NCI-H2029 treated with DMSO at 0.1 percent for 48 hours (cell line): Measurements from ENCODE around the gene CNPY4.
A peak's percentile ranks its signal among the peaks of the same experiment; 100 is the strongest.

Source experiments
- DNase-seq: peaks from one replicate; lab custom pipeline; 2025; lab: John Stamatoyannopoulos, UW

Gene CNPY4, protein sequence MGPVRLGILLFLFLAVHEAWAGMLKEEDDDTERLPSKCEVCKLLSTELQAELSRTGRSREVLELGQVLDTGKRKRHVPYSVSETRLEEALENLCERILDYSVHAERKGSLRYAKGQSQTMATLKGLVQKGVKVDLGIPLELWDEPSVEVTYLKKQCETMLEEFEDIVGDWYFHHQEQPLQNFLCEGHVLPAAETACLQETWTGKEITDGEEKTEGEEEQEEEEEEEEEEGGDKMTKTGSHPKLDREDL

DNA sequence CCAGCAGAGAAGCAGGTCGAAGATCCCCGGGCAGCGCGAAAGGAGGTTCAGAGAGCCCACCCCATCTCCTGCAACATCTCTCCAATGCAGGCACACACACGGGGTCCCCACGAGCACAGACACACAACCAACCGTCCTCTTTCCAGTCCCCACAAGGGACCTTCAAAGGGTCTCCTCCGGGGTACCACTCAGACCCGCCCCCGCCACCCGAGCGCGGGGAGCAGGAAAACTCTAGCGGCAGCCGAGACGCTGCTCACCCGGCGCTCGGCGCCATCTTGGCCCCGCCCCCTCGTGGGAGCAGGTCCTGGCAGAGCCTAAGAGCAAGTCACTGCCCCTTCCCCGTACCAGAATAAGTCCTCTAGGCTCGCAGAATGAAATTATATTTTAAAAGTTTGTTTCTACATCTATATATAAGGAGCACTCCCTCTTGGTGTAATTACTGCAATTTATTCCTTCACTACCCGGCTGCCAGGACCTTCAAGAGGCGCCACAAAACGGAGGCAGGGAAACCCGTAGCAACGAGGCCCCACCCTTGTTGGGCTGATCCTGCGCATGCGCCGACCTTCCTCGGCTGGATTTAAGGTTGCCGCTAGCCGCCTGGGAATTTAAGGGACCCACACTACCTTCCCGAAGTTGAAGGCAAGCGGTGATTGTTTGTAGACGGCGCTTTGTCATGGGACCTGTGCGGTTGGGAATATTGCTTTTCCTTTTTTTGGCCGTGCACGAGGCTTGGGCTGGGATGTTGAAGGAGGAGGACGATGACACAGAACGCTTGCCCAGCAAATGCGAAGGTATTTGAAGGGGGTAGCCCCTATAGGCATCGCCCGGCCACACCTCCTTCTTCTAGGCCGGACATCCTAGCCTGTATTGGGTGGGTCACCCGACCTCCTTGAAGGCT, at the start of gene CNPY4, which contains the start of gene TAF6:
CNPY4 (plus strand) TSS at position 563 of the 898 bp plus-strand sequence; CDS start at position 674, 111 bp downstream.
TAF6 (minus strand) TSS at position 287 of the 898 bp plus-strand sequence. CDS start 5,149 bp downstream, outside the sequence.
- peak; percentile 93 for DNase-seq

DNA sequence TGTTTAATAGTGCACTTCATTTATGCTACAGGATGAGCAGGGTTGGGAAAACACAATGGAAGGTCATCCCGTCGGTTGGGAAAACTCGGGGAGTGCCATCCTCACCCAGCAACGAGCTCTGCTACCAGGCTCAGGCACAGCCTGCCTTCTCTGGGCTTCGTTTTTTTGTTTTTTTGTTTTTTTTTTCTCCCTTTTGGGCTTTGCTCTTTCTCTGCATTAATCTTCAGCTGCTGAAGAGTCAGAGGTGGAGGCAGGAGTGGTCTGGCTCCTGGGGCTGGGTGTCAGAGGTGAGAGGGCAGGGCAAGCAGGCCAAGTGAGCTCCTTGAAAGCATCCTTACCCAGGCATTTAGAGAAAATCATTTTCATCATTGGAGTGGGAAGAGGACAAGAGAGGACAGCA, 49.4 kb upstream of the CNPY4 start:
- no peak for DNase-seq

DNA sequence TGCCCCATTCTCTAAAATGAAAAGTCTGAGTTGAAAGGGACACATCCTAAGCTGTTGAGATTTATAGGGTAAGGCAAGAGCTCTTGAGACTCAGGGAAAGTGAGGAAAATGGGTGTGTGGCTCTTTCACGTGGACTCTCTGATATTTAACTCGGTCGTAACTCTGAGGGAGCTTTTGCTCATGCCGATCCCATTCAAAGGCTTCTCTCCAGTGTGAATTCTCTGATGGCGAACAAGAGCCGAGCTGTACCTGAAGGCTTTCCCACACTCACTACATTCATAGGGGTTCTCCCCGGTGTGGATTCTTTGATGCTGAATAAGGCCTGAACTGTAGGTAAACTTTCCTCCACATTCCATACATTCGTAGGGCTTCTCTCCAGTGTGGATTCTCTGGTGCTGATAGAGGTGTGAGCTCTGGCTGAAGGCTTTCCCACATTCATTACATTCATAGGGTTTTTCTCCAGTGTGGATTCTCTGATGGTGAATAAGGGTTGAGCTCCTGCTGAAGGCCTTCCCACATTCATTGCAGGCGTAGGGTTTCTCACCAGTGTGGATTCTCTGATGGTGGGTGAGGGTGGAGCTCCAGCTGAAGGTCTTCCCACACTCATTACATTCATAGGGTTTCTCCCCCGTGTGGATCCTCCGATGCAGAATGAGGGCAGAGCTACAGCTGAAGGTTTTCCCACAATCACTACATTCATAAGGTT, 48.3 kb upstream of the CNPY4 start:
- no peak for DNase-seq

DNA sequence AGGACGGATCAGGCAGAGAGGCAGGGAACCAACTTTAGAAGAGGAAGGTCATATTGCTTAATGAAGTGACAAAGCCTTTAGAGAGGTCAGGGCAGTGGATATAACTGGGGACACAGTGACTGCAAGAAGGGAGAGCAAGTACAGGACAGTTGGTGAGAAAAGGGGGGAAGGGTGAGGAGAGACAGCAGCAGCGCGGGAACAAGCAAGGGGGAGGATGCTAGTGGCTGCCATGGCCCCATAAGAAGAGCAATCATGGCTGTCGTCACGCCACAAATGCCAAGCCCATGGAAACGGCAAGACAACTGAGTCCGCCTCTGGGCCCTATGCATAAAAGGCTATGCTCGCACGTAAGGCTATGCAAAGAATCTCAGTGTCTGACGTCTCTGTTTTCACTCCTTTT, 47.0 kb upstream of the CNPY4 start:
- no peak for DNase-seq

DNA sequence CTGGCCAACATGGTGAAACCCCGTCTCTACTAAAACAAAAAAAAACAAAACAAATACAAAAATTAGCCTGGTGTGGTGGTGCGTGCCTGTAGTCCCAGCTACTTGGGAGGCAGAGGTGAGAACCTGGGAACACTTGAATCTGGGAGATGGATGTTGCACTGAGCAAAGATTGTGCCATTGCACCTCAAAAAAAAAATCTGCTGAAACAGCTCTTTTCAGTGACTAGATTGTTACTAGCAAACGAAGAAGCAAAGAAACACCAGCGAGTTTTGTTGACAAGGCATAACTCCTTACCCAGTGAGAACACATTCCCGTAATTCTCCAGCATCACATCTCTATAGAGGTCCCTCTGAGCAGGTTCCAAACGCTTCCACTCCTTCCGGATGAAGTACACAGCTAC, 44.6 kb upstream of the CNPY4 start:
- DNase-seq: no peak

DNA sequence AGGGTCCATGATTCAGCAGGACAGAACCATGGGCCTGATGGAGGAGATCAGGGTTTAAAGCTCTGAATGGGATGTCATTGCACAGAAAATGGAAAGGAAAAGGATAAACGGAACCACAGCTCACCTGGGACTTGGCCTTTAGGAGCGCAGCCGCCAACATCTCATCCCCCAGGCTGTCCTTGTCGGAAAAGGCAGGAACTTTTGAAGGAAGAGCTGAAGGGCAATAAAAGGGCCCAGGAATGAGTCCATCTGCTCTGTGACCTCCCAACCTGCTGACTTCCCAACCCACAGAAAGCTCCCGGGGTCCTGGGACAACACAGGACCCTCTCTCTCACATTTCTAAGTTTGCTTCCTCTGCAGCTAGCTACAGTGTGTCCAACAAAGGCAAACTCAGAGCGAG, 44.0 kb upstream of the CNPY4 start:
- no peak for DNase-seq

DNA sequence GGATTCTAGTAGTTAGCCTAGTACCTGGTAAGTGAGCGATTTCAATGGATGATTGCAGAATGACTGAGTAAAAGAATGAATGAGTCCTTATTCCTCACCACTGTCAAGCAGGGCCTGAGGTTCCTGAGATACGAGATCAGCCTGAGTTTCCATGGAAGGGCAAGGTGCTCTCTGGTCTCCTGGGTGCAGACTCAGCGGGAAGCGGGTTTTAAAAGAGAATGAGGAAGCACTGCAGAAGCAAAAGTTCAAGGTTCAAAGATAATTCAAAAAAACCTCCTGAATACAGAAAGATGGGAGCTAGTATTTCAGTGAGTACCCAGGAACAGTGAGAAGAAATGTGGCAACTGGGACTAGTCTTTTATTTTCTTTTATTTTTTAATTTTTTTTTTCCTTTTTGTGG, 42.2 kb upstream of the CNPY4 start:
- no peak for DNase-seq

DNA sequence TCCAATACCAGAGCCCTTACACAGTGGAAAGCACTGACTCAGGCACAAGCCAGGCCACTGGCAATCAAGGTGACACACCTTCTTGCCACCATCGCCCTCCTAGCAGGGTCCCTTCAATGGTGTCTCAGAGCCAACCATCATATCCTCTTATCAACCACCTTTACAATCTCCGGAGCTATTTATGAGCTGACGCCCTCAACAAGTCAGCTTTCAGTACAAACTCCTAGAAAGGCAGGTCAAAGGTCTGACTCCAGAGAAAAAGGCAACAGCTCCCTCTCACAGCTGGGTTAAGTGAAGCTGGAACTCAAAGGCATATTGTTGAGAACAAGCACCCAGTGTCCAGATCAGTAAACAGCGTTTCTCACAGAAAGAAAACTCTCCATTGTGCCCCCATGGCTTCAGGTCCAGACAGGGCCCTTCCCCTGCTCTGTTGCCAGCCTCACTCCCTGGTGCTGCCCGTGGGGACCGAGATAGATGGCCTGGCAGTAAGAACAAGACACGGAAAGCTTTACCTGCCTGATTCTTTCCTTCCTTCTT, 40.3 kb upstream of the CNPY4 start:
- DNase-seq: no peak

DNA sequence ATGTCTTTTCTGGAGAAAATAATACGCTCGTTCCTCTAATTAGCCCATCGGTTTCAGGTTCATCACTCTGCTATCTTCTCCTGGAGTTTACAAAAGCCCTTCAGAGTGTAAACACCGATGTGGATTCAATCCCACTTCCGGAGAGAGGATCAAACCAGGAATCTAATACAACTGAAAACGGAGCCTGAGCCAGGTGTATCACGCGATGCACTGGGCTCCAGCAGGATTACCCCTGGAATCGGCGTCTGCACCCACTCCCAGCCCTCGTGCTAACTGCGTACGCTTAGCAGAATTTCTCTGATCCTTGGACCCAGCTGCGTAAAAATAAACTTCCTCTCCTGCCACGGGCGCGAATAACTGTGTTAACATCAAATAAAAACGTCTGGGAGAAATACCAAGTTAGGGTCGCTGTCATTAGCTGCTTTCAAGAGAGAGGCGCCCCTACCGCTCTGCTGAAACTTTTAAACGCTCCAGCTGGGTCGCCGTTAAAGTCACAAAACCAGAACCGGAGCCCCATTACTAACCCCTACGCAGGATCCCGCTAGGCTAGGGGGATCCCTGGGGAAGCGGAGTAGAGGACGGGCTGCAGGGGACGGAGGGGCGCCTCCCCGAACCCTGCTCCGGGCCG, 38.4 kb upstream of the CNPY4 start:
- peak; percentile 75 for DNase-seq

DNA sequence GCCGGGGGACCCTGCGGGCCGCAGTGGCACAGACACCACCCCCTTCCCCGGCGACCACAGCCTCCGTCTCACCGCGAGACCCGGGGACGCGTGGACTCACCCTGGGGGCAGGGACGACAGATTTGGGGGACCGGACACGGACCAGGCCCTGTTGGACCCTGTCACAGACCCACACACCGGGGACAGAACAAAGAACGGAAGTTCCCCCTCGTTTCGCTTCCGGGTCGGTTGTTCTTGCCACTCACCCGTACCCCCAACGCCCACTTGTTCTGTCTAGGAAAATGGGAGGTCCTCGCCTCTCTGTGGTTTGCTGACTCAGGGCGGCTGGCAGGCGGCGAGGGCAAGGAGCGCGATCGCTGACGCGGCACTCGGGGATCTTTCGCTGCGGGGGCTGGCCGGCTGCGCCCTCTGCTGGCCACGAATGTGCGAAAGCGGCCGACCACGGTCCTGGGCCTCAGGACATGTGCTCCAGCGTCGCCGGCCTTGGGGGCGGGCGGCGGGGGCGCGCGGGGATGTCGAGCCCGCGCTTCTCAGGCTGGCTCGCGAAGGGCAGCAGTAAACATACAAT, 37.8 kb upstream of the CNPY4 start, which contains the start of gene ZNF3:
ZNF3 (minus strand) TSS at position 189 of the 568 bp plus-strand sequence. CDS start 4,366 bp downstream, outside the sequence.
- peak; percentile 94 for DNase-seq

DNA sequence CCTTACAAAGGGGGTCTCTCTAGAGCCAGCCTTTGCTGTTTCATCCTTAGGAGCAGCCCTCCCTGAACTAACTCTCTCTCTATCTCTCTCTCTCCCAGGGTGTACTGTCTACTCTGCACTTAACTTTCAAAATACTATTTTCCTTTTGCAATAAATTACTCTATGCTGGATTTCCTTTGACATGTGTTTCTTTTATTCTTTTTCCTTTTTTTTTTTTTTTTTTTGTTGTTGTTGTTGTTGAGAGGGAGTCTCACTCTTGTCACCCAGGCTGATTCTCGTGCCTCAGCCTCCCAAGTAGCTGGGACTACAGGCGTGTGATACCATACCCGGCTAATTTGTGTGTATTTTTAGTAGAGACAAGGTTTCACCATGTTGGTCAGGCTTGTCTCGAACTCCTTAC, 36.5 kb upstream of the CNPY4 start:
- no peak for DNase-seq

DNA sequence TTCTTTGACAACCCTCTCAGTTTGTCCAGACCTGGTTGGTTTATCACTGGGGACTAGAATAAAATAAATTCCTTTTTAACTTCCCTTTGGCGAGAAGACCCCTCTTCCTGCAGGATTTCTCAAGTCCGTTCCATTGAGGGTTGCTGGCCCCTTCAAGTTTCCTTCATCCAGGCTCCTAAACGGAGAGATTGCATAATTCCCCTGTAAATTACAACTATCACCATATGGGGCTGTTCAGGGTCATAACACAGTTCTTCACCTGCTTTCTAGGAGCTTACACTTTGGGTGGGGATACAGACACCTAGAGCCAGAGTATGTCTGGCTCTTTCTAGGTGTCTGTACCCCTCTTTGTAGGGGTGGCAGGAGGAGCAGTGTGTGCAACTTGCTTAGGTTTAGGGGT, 33.9 kb upstream of the CNPY4 start:
- DNase-seq: no peak

DNA sequence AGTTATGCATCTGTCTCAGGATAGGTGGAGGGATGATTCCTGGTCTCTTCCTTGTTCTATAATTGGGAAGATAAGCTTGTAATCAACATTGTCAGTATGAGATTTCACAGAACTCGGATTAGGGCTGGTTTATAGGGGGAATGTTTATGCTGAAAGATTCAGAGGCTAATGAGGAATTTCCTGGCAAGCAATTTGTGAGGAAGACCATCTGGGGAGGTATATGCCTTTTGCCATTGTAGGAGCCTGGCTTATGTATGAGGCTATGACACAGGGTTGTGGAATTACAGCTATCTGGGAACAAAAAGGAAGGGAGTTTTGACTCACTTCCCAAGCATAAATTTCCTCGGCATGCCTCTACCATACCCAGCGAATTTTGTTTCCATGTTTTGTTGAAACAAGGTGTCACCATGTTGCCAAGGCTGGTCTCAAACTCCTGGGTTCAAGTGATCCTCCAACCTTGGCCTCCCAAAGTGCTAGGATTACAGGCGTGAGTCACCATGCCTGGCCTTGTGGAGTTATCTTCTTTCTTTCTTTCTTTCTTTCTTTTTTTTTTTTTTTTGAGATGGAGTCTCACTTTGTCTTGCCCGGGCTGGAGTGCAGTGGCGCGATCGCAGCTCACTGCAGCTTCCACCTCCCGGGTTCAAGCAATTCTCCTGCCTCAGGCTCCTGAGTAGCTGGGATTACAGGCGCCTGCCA, 32.2 kb upstream of the CNPY4 start:
- DNase-seq: no peak

DNA sequence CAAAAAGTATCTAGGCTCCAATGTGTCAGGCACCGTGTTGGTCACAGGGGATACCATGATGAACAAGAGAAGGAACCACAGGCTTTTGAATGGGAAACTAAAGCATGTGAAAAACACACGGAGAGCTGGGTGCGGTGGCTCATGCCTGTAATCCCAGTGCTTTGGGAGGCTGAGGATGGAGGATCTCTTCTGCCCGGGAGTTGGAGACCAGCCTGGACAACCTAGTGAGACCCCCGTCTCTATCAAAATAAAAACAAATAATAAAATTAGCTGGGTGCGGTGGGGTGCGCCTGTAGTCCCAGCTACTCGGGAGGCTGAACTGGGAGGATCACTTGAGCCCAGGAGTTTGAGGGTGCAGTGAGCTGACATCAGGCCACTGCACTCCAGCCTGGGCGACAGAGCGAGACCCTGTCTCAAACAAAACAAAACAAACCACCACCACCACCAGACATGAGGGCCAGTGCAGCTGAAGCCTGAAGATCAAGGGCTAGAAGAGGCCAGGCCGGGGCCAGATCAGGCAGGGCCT, 31.3 kb upstream of the CNPY4 start:
- DNase-seq: no peak

DNA sequence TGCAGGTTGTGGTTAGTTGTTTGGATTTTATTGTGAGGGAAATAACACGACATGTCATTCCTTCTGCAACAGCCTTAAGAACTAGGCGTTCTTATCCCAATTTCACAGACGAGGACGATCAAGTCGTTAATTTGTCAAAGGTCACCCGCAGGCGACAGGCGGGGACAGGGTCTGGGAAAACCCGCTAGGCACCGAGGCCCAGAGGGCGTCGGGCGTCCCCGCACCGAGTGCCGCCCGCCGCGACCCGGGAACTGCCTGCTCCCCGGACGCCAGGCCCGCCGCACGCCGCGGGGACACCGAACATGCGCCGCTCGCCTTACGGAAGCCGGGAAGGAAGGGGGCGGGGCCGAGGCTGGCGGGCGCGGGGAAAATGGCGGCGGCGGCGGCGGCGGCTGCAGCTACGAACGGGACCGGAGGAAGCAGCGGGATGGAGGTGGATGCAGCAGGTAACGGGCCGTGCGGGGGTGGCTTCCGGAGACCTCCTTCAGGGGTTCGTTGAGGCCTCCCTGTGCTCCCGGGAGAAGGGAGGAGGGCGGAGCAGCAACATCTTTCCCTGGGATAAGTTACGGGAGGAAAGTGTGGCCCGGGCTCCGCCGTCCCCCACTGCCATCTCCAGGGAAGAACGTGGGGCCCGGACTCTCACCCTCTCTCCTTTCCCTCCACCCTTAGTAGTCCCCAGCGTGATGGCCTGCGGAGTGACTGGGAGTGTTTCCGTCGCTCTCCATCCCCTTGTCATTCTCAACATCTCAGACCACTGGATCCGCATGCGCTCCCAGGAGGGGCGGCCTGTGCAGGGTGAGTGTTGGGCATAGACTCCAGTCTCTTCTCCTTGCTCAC, 30.6 kb upstream of the CNPY4 start, which contains the start of gene COPS6:
COPS6 (plus strand) TSS at position 349 of the 837 bp plus-strand sequence; CDS start at position 371, 22 bp downstream.
- DNase-seq: peak; percentile 24

DNA sequence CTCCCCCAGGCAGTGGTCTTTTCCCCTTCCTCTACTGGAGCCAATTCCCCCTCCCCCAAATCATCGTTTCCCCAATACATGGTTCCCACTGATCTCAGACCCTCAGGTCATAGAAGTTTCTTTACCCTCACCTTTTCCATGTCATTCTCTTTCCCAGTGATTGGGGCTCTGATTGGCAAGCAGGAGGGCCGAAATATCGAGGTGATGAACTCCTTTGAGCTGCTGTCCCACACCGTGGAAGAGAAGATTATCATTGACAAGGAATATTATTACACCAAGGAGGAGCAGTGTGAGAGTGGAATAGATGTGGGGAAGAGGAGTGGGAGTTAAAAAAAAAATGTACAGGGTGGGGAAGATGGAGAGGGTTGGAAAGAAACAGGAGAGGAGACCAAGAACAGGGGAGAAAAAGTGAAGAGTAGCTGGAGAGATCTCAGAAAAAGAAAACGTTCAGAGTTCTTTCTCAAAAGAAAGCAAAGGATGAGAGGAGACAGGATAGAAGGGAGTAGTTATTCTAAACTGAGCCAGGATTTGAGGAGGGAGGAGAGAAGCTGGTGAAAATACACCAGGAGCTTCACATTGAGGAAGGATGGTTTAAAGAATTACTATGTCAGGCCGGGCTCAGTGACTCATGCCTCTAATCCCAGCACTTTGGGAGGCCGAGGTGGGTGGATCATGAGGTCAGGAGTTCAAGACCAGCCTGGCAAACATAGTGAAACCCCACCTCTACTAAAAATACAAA, 29.8 kb upstream of the CNPY4 start:
- DNase-seq: no peak

DNA sequence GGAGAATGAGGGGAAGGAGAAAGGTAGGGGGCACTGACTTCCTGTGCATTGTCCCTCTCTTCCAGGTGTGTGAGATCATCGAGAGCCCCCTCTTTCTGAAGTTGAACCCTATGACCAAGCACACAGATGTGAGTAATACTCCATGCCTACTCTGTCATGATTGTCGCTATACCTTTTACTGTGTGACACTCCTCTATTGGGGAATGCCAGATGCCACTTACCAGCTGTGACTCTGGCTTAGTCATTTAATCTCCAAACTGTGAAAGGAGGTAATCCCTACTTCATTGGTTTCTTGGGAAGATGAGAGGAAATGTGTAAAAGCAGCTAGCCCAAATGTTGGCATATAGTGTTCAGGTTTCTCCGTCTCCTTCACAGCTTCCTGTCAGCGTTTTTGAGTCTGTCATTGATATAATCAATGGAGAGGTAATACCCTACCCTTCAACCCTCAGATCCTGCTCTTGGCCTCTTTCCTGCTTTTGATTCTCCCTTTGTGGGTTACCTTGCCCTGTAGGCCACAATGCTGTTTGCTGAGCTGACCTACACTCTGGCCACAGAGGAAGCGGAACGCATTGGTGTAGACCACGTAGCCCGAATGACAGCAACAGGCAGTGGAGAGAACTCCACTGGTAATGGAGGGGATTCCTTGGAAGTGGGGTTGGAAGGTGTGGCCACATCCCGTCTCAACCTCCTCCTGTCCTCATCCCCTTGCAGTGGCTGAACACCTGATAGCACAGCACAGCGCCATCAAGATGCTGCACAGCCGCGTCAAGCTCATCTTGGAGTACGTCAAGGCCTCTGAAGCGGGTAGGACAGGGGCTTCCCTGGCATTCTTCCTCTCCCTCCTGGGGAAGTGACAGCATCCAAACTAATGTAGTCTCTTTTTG, 28.7 kb upstream of the CNPY4 start:
- DNase-seq: no peak
